ENCODE results near the gene PIGB. TPM values are rescaled to one million over a fixed set of nuclear protein-coding genes. Genes with fewer than 3 reads are reported as not detected.

Gene PIGB
- total and polyA plus RNA-seq, 4 donors = 3.4 to 9.7 (median 4.8) TPM

GRCh38 chr15:55322467-55322866, 3.4 kb downstream of the PIGB start:
- WGBS = 51% methylated on average over 5 of the region's 5 CpGs

GRCh38 chr15:55327387-55327786, 8.4 kb downstream of the PIGB start:
- H3K36me3 ChIP-seq (ENCODE audit: control insufficient read depth in 4 of 4, insufficient read depth in 3 of 4, low read depth in 1 of 4, low read length in 3 of 4) = peaks cover 0 to 2% (median under 1%) of the 10 kb centered on the region in 4 donors
- no peak for DNase-seq (ENCODE audit: low spot score)
- TF ChIP-seq GABPA (IDR thresholded peaks at IDR 0.05 in 1 of 2, conservative IDR thresholded peaks at IDR 0.05 in 1 of 2) = no peak
- no peak for TF ChIP-seq NR2F2 (IDR thresholded peaks at IDR 0.05)
- no peak for TF ChIP-seq FOXA2 (IDR thresholded peaks at IDR 0.05)
- TF ChIP-seq CTCF (IDR thresholded peaks at IDR 0.05; ENCODE audit: low read depth, low read length, missing input control) = no peak
- TF ChIP-seq HNF4A (conservative IDR thresholded peaks at IDR 0.05) = no peak
- TF ChIP-seq, protein P1, sequence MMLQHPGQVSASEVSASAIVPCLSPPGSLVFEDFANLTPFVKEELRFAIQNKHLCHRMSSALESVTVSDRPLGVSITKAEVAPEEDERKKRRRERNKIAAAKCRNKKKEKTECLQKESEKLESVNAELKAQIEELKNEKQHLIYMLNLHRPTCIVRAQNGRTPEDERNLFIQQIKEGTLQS (IDR thresholded peaks at IDR 0.05) = no peak
- TF ChIP-seq REST (IDR thresholded peaks at IDR 0.05) = no peak
- no peak for TF ChIP-seq YY1 (IDR thresholded peaks at IDR 0.05)
- no peak for TF ChIP-seq TAF1 (conservative IDR thresholded peaks at IDR 0.05)
- H3K9me3 ChIP-seq (ENCODE audit: control insufficient read depth in 4 of 4, low read length in 3 of 4) = no peaks in the 10 kb centered on the region
- H3K27ac ChIP-seq (ENCODE audit: low read depth in 1 of 2, low read length in 2 of 2) = no peak overlapping the region
- no peak overlapping the region for H3K9ac ChIP-seq (ENCODE audit: low read depth in 1 of 2, low read length in 2 of 2)
- no peak overlapping the region for H3K4me3 ChIP-seq (ENCODE audit: low read depth in 1 of 3, low read length in 3 of 3)
- WGBS = 82% methylated on average over 1 of the region's 1 CpG
- H3K4me1 ChIP-seq (ENCODE audit: control insufficient read depth in 4 of 4, insufficient read depth in 4 of 4, low read length in 3 of 4) = peaks cover 0 to 1% (median 0%) of the 10 kb centered on the region in 4 donors
- H3K27me3 ChIP-seq (ENCODE audit: control insufficient read depth in 4 of 4, insufficient read depth in 4 of 4, low read length in 3 of 4) = no peaks in the 10 kb centered on the region

More at GRCh38 chr15:55322467-55322866, 3.4 kb downstream of the PIGB start:
- TF ChIP-seq CTCF (IDR thresholded peaks at IDR 0.05; ENCODE audit: low read depth, low read length, missing input control) (no peak), YY1 (IDR thresholded peaks at IDR 0.05) (no peak), HNF4A (conservative IDR thresholded peaks at IDR 0.05) (peak in 1 of 2 donors; percentile 51), EGR1 (IDR thresholded peaks at IDR 0.05; ENCODE audit: low read depth in 2 of 2) (peak in 1 of 2 donors; percentile 38), SP1 (IDR thresholded peaks at IDR 0.05) (peak; percentile 43), NR2F2 (IDR thresholded peaks at IDR 0.05) (no peak), TAF1 (conservative IDR thresholded peaks at IDR 0.05) (no peak), JUND (IDR thresholded peaks at IDR 0.05) (peak in 1 of 2 donors; percentile 43), RXRA (IDR thresholded peaks at IDR 0.05) (peak; percentile 39 to 64), RAD21 (IDR thresholded peaks at IDR 0.05) (peak in 1 of 2 donors; percentile 9)
- TF ChIP-seq, protein P2, sequence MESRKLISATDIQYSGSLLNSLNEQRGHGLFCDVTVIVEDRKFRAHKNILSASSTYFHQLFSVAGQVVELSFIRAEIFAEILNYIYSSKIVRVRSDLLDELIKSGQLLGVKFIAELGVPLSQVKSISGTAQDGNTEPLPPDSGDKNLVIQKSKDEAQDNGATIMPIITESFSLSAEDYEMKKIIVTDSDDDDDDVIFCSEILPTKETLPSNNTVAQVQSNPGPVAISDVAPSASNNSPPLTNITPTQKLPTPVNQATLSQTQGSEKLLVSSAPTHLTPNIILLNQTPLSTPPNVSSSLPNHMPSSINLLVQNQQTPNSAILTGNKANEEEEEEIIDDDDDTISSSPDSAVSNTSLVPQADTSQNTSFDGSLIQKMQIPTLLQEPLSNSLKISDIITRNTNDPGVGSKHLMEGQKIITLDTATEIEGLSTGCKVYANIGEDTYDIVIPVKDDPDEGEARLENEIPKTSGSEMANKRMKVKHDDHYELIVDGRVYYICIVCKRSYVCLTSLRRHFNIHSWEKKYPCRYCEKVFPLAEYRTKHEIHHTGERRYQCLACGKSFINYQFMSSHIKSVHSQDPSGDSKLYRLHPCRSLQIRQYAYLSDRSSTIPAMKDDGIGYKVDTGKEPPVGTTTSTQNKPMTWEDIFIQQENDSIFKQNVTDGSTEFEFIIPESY (IDR thresholded peaks at IDR 0.05) = no peak
- TF ChIP-seq, protein P3, sequence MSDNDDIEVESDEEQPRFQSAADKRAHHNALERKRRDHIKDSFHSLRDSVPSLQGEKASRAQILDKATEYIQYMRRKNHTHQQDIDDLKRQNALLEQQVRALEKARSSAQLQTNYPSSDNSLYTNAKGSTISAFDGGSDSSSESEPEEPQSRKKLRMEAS (IDR thresholded peaks at IDR 0.05) = no peak
- TF ChIP-seq, protein P1 (IDR thresholded peaks at IDR 0.05) = peak; percentile 12
- peaks cover 3 to 15% (median 9%) of the 10 kb centered on the region in 4 donors for H3K4me1 ChIP-seq (ENCODE audit: control insufficient read depth in 4 of 4, insufficient read depth in 4 of 4, low read length in 3 of 4)
- H3K36me3 ChIP-seq (ENCODE audit: control insufficient read depth in 4 of 4, insufficient read depth in 3 of 4, low read depth in 1 of 4, low read length in 3 of 4) = peaks cover 0 to 2% (median under 1%) of the 10 kb centered on the region in 4 donors
- H3K9me3 ChIP-seq (ENCODE audit: control insufficient read depth in 4 of 4, low read length in 3 of 4) = no peaks in the 10 kb centered on the region
- no peak for DNase-seq (ENCODE audit: low spot score)
- no peak overlapping the region for H3K9ac ChIP-seq (ENCODE audit: low read depth in 1 of 2, low read length in 2 of 2)
- H3K27ac ChIP-seq (ENCODE audit: low read depth in 1 of 2, low read length in 2 of 2) = no peak overlapping the region
- H3K27me3 ChIP-seq (ENCODE audit: control insufficient read depth in 4 of 4, insufficient read depth in 4 of 4, low read length in 3 of 4) = no peaks in the 10 kb centered on the region
- H3K4me3 ChIP-seq (ENCODE audit: low read depth in 1 of 3, low read length in 3 of 3) = no peak overlapping the region

Data from liver (tissue), 9 donors.